ENCODE measurements around the gene ASMTL. TPM values are rescaled to one million over a fixed set of nuclear protein-coding genes. Genes with fewer than 3 reads are reported as not detected.
A peak's percentile ranks its signal among the peaks of the same experiment; 100 is the strongest.

The ASMTL gene
- total RNA-seq, 2 experiments from 2014 or later, result 34.6 to 39.3 TPM

GRCh38 chrX:1384658-1385252 lies 68.0 kb downstream of the ASMTL start:
- Mint-ChIP-seq H3K27ac (peak overlapping the region; percentile 64), H3K4me1 (ENCODE audit: low read depth) (peaks cover 13% of the 10 kb centered on the region), H3K4me3 (no peak overlapping the region), H3K27me3 (no peaks in the 10 kb centered on the region), H3K36me3 (ENCODE audit: low read depth) (peaks cover 71% of the 10 kb centered on the region), H3K9me3 (no peaks in the 10 kb centered on the region)
- Histone ChIP-seq H3K4me3 (ENCODE audit: low read length) (no peak overlapping the region), H3K27ac (ENCODE audit: low read depth in 1 of 2, low read length in 2 of 2) (no peak overlapping the region), H3K9me3 (ENCODE audit: control insufficient read depth in 1 of 2, insufficient read depth in 1 of 2, low read length in 2 of 2) (peaks cover 0 to 17% of the 10 kb centered on the region in 2 experiments), H3K36me3 (ENCODE audit: insufficient read depth, low read length) (peaks cover 55% of the 10 kb centered on the region), H3K27me3 (ENCODE audit: control insufficient read depth in 1 of 2, insufficient read depth in 2 of 2, low read length in 2 of 2) (peaks cover 0 to 2% of the 10 kb centered on the region in 2 experiments), H3K4me1 (ENCODE audit: insufficient read depth, low read length) (peaks cover 21% of the 10 kb centered on the region)
- no peak for TF ChIP-seq CTCF (IDR thresholded peaks at IDR 0.05)
- no peak for ATAC-seq (ENCODE audit: poor library complexity)
- ChIA-PET POLR2A (no interaction called here), CTCF (no interaction called here)
- peak in 1 of 14 experiments; percentile 22 for DNase-seq
- intact Hi-C loops (cut with DNase I, micrococcal nuclease), result no loop called here

DNA sequence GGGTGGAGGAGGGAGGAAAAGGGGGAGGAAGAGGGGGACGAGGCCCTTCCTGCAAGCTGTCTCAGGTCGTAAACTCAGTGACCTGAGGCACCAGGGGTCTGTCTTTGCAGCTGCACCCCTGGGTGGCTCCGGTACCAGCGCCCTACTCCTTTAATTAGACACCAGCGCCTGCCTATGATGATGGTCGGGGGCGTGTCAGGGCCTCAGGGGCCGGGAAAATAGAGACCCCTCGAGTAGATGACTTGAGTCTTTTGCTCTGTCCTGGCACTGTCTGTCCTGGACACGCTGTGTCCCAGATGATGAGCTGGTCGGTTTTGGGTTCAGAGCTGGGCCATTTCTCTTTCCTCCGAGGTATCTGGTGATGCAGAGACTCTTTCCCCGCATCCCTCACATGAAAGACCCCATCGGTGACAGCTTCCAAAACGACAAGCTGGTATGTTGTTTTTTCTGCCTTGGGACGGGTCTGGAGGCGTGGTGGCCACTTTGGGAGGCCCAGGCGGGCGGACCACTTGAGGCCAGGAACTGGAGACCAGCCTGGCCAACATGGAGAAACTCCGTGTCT lies 72.0 kb downstream of the ASMTL start:
- Histone ChIP-seq H3K9me3 (ENCODE audit: control insufficient read depth in 1 of 2, insufficient read depth in 1 of 2, low read length in 2 of 2) (peaks cover 0 to 8% of the 10 kb centered on the region in 2 experiments), H3K4me1 (ENCODE audit: insufficient read depth, low read length) (peaks cover 9% of the 10 kb centered on the region), H3K27me3 (ENCODE audit: control insufficient read depth in 1 of 2, insufficient read depth in 2 of 2, low read length in 2 of 2) (no peaks in the 10 kb centered on the region), H3K4me3 (ENCODE audit: low read length) (no peak overlapping the region), H3K36me3 (ENCODE audit: insufficient read depth, low read length) (peaks cover 18% of the 10 kb centered on the region), H3K27ac (ENCODE audit: low read depth in 1 of 2, low read length in 2 of 2) (no peak overlapping the region)
- H3K9me3 Mint-ChIP-seq, result no peaks in the 10 kb centered on the region
- DNase-seq, result peak in 1 of 14 experiments; percentile 24
- H3K27me3 Mint-ChIP-seq, result no peaks in the 10 kb centered on the region
- ATAC-seq (ENCODE audit: poor library complexity), result no peak
- intact Hi-C loops (cut with DNase I, micrococcal nuclease), result no loop called here
- H3K4me3 Mint-ChIP-seq, result no peak overlapping the region
- POLR2A ChIA-PET, result no interaction called here
- TF ChIP-seq CTCF (IDR thresholded peaks at IDR 0.05), result no peak
- CTCF ChIA-PET, result no interaction called here
- H3K4me1 Mint-ChIP-seq (ENCODE audit: low read depth), result no peaks in the 10 kb centered on the region
- H3K36me3 Mint-ChIP-seq (ENCODE audit: low read depth), result peaks cover 34% of the 10 kb centered on the region
- no peak overlapping the region for H3K27ac Mint-ChIP-seq

DNA sequence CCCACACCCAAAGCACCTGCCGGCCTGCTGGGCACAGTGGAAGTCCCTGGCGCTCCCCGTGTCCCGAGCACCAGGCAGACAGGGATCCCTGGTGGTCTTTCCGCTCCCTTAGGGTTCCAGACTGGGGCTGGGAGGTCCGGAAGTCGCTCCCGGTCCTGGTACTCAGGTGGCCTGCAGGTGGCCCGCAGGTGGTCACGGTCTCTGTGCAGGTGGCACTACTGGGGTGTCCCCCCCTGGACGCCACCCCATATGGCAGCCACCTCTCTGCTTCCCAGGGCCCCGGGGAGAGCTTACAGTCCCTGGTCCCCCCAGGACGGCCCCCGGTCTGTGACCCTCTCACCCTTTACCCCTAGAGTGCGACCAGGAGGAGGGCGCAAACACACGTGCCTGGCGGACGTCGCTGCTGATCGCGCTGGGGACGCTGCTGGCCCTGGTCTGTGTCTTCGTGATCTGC lies 74.4 kb downstream of the ASMTL start:
- CTCF ChIA-PET, result no interaction called here
- ATAC-seq (ENCODE audit: poor library complexity) (no peak), DNase-seq (peak in 1 of 14 experiments; percentile 18)

More for the DNA sequence above, 74.4 kb downstream of the ASMTL start:
- Mint-ChIP-seq H3K36me3 (ENCODE audit: low read depth) (peaks cover 13% of the 10 kb centered on the region), H3K27me3 (no peaks in the 10 kb centered on the region), H3K4me1 (ENCODE audit: low read depth) (no peaks in the 10 kb centered on the region), H3K4me3 (no peak overlapping the region), H3K9me3 (no peaks in the 10 kb centered on the region), H3K27ac (no peak overlapping the region)
- intact Hi-C loops (cut with DNase I, micrococcal nuclease), result no loop called here
- H3K4me3 ChIP-seq (ENCODE audit: low read length), result no peak overlapping the region
- H3K9me3 ChIP-seq (ENCODE audit: control insufficient read depth in 1 of 2, insufficient read depth in 1 of 2, low read length in 2 of 2), result no peaks in the 10 kb centered on the region
- no peaks in the 10 kb centered on the region for H3K27me3 ChIP-seq (ENCODE audit: control insufficient read depth in 1 of 2, insufficient read depth in 2 of 2, low read length in 2 of 2)
- no peak for TF ChIP-seq CTCF (IDR thresholded peaks at IDR 0.05)
- H3K36me3 ChIP-seq (ENCODE audit: insufficient read depth, low read length), result peaks cover 3% of the 10 kb centered on the region
- H3K4me1 ChIP-seq (ENCODE audit: insufficient read depth, low read length), result peaks cover 9% of the 10 kb centered on the region
- POLR2A ChIA-PET, result no interaction called here
- no peak overlapping the region for H3K27ac ChIP-seq (ENCODE audit: low read depth in 1 of 2, low read length in 2 of 2)

Measured in CD4-positive, alpha-beta T cell (primary cell).